GM23248 (cell line): ENCODE measurements around the gene TPO.

Experiments used
- EZH2 ChIP-seq: fragments of 200-600 bp; sonication (generic); IDR thresholded peaks from 2 replicates; pipeline ENCODE4 v1.6.1; 2018; ENCODE audit warnings: antibody characterized with exemption, mild to moderate bottlenecking; ENCODE audit not compliant: insufficient read depth, poor library complexity, severe bottlenecking
- EZH2phosphoT487 ChIP-seq: fragments of 200-600 bp; sonication (generic); IDR thresholded peaks from 2 replicates; pipeline ENCODE4 v1.6.1; 2018; ENCODE audit warnings: antibody characterized with exemption, moderate library complexity, mild to moderate bottlenecking, low read depth; ENCODE audit not compliant: insufficient read depth

GRCh38 chr2:1481406-1482252 is 68.4 kb downstream of the TPO start:
- TF ChIP-seq EZH2: no peak
- no peak for TF ChIP-seq EZH2phosphoT487
